ENCODE data around the gene FGFRL1.

The FGFRL1 gene

DNA sequence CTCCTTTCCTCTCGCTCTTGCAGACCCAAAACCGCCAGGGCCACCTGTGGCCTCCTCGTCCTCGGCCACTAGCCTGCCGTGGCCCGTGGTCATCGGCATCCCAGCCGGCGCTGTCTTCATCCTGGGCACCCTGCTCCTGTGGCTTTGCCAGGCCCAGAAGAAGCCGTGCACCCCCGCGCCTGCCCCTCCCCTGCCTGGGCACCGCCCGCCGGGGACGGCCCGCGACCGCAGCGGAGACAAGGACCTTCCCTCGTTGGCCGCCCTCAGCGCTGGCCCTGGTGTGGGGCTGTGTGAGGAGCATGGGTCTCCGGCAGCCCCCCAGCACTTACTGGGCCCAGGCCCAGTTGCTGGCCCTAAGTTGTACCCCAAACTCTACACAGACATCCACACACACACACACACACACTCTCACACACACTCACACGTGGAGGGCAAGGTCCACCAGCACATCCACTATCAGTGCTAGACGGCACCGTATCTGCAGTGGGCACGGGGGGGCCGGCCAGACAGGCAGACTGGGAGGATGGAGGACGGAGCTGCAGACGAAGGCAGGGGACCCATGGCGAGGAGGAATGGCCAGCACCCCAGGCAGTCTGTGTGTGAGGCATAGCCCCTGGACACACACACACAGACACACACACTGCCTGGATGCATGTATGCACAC lies 13.6 kb downstream of the FGFRL1 start:
- no peak for DNase-seq

DNA sequence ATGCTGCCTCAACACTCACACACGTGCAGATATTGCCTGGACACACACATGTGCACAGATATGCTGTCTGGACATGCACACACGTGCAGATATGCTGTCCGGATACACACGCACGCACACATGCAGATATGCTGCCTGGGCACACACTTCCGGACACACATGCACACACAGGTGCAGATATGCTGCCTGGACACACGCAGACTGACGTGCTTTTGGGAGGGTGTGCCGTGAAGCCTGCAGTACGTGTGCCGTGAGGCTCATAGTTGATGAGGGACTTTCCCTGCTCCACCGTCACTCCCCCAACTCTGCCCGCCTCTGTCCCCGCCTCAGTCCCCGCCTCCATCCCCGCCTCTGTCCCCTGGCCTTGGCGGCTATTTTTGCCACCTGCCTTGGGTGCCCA lies 14.7 kb downstream of the FGFRL1 start:
- DNase-seq = no peak

DNA sequence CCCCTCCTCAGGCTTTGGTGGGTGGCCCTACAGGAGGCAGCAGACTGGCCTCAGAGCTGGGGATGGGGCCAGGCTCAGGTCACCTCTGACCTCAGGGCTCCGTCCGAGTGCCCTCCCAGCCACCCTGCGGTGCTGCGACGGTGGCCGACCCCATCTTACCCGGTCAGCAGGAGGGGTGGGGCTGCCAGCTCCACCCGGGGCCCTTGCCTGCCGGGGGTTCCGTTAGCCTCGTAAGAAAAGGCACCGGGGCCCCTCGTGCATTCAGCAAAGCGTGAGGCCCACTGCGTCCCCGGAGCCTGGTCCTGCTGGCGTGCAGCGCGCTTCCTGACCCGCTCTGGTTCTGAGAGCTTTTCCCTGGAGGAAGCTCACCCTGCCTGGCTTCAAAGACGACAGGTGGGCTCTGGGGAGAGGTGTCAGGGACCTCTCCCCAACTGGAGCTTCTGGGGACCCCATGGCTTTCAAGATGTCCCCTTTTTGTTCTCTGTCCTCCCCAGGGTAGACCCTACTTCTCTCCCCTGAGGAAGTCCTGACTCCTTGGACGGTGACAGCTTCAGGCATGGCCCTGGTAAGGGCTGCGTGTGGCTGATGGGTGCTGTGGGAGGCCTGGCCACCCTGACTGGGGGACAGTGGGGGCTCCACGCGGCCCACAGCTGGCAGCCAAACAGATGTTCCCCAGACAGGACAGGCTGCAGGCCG lies 15.9 kb downstream of the FGFRL1 start:
- no peak for DNase-seq

DNA sequence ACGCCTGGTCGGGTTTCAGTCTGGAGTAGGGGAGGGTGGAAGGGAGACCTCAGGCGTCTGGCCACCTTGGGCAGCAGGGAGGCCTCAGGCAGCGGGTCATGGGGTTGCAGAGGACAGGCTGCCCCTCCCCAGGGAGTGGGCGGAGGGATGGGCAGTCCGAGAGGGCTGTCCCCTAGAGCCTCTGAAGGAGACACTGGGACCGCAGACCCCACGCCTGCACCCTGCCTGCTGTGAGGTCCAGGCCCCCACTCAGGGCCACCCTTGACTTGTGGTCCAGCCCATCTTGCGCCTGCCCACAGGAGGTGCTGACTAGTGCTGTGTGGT lies 16.5 kb downstream of the FGFRL1 start:
- DNase-seq = no peak

DNA sequence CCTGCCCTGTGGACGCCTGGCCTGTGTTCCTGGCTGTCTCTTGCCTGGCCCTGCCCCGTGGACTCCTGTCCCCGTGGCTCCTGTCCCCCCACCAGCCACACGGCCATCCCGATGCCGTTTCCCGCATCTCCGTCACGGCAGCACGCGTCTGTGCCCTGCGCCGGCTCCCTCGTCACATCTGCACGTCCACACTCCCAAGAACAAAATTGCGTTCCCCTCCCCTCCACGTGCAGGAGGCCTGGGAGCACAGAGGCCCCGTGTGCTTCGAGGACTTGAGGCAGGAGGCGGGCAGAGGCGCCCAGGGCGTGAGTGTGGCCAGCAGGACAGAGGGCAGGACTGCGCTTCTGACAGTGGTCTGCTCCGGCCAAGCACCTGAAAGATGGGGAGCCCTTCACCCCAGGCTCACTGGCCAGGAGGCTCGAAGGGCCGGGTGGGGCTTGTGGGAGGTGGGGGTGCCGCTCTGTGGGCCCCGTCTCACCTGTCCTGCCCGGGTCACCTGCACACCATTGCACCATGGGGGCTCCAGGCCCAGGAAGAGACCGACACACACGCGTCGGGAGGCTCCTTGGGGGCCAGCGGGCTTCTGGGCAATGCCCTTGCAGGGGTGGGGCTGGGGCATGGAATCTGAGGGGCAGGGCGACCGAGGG lies 17.3 kb downstream of the FGFRL1 start:
- no peak for DNase-seq

DNA sequence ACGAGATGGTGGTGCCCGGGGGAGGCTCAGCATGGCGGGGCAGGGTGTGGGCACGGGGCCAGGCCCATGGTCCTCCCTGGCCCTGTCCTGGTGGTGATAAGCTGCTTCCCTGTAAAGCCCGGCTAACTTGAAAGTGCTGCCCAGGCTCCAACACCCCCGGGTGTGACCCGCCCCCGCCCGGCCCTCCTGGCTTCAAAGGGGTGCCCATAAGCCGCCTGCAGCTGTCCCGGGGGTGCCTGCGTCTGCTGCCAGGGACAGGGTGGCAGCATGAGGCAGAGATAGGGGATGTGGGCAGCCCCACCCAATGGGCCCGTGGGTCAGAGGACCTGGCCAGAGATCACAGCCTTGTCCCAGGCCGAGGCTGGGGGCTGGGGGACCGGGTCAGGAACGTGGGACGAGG lies 18.1 kb downstream of the FGFRL1 start:
- DNase-seq = no peak

DNA sequence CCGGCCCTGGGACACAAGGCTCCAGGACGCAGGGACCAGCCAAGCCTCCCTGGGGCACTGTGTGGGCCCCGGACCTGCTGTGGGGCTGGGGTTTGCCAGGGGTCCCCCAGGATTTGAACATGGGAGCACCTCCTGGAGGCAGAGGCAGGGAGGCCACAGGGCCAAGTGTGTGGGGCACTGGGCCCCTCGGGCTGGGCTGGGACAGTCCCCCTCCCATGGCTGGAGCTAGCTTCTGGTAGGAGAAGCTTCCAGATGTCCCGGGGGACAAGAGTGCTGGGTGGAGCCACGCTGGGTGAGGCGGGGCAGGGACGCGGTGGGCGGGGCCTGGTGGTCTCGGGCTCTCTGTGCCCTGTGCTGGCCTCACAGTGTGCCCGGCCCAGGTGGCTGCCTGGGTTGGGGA lies 18.6 kb downstream of the FGFRL1 start:
- no peak for DNase-seq

DNA sequence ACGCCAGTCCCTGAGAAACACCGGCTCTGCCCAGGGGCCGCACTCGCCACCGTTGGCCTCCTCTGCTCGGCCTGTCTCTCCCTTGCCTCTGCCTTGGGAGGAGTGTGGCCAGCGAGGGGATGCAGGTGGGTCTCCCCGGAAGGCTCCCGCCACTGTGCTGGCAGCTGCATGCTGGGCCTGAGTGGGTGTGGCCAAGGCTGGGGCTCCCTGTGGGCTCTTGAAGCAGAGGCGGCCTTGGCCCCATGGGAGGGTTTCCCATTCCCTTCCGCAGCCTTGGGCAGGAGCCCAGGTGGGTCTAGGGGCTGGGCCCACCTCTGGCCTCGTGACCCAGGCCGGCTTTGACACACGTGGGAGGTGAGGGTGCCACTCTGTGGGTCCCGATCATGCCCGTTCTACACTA lies 19.1 kb downstream of the FGFRL1 start:
- DNase-seq = no peak

DNA sequence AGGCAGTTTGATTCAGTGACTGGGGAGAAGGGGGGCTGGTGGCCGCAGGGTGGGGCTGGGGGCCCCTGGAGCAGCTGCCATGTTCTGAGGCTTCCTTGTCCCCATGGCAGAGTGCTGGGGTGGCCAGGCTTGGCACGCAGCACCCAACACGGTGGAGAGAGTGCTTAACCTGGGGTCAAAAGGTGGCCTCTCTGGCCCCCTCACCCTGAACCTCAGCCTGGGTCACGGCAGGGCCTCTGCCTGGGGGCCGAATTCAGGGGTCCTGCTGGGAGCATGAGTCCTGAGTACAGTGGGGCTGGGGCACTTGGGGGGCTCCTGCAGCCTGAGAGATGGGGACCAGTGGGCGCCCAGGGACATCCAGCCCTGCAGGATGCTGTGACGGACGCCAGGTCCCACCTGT lies 19.9 kb downstream of the FGFRL1 start:
- DNase-seq = no peak

DNA sequence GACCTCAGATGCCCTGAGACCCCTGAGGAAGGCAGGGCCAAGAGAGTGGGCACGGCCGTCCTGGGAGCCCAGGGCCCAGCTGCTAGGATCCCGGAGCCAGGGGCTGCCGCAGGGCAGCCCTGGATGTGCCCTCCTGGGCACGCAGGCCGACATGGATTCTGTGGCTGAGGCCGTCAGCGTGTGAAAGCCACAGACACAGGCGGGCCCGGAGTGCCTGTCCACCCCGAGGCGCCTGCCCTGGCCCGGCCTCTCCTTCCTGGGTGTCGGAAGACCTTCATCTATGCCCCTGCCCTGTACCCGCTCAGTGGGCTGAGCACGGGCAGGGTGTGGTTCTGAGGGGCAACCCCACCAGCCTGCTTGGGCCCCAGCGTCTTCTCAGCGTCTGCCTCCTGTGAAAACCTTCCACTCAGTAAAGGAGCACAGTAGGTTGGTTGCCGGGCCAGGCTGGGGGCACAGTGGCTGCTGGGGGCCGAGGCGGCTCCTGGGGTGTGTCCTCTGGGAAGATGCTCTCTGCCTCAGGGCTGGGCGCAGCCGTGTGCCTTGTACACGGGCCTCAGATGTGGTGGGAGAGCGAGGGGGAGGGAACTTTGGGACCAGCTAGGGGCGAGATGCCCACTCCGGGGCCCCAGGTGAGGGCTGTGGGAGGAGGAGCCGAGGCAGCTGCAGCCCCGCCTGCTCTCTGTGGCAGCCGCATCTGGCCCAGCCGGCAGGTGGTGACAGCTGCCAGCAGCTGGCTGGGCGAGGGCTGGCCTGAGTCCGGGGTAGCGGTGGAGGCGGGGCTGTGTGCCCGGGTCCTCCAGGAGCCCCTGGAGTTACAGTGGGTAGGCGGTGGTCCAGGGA lies 20.8 kb downstream of the FGFRL1 start:
- DNase-seq = no peak

DNA sequence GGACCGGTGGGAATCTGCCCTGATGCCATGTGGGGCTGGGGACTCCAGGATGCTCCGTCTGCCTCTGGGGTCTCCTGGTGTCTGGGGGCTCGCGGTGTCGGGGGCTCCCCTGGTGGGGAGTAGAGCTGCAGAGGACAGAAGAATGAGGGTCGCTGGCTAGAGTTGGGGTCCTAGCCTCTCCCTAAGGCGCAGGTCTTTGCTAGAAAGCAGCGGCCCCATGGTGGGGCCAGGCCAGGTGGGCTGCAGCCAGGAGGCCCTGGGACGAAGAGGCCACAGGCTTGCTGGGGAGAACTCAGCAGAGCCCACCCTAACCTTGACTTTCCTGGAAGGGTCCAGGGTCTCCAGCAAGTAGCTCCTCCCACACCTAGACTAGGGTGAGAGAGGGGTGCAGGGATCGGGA lies 21.4 kb downstream of the FGFRL1 start:
- DNase-seq = no peak

DNA sequence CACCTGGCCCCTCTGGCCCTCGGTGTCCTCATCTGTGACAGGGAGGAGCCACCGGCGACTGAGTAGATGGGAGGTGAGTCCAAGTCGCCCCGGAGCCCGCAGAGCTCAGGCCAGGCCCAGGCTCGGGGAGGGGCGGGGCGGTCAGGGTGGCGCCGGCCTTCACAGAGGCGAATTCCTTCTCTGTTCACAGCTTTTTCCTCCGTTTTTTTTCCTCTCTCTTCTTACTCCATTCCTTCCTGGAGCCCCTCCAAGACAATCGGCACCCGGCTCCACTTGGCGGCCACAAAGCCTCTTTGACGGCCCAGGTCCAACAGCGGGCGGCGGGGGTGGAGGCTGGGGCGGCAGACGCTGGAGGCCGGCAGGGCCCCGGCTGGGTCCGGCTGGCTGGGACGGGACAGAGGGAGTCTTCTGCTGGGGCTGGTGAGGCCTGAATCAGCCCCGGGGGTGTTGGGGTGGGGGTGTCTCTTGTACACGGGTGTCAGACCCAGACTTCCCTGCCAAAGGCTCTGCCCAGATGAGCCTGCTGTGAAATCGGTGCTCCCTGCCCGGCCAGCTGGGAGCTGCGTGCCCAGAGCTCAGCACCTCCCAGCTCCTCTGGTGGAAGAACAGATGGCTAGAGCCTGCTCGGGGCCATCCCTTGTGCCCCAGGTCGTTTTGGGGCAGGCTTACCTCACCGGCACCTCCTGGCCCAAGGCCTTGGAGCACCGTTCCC lies 22.6 kb downstream of the FGFRL1 start:
- DNase-seq = no peak

DNA sequence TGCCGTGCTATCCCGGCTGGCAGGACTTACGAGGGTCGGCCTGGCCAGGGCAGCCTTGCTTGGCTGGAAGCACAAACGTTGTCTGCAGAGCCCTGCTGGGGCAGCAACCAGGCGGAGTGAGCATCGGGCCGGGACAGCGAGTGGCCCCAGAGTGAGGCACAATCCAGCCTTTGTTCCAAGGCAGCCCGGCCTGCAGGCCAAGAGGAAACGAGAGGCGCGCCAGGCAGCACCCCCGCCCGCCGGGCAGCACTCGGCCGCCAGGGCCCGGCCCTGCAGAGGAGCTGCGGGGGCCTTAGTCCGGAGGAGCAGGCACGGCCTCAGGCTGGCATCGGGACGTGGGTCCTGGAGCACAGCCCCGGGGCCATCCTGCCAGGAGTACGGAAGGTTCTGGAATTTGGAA lies 24.1 kb downstream of the FGFRL1 start:
- DNase-seq = no peak

DNA sequence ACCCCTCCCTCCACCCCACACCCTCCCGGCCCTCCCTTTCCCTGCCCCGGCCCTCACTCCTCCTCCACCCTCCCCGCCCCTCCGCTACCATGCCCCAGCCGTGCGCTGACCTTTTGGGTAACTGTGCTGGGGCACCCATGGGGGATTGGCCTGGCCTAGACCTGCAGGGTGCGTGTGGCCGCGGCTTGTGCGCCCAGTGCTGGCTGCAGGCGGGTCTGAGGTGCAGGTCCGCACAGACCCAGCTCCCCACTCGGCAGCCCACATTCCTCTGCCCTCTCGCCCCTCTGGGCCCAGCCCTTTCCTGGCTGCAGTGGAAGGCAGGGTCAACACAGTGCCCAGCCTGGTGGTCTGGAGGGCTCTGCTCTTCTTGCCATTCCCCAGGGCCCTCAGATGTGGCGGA lies 24.7 kb downstream of the FGFRL1 start:
- DNase-seq = no peak

DNA sequence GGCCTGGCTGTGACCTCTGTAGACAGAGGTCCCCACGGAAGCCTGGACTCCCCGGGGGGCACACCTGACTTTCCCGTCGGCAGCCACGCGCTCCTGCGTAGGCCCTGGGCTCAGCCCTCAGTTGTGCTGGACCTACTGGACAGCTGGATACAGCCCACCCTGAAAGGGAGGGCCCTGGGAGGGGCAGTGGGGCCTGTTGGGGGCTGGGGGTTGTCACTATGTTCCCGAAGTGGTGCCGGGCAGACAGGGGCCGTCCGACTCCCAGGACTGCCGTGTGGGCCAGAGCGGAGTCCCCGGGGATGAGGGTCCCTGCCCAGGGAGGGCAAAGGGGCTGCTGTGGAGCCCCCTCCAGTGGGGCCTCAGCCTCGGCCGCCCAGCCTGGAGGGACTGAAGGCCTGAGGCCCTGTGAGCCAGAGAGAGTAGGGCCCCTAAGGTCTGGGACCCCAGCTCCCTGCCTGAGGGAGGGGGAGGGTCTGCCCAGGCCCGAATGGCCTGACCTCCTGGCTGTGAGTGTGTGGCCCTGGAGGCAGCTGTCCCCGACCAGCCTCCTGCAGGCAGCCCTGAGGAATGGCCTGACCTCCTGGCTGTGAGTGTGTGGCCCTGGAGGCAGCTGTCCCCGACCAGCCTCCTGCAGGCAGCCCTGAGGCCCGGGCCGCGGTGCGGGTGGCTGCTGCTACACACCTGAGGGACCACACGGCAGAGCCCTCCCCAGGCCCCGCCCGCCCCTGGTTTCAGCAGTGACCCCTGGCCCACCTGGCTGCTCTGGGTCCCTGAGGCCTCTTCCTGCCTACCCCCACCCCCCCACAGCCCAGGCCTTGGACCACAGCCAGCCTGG lies 25.8 kb downstream of the FGFRL1 start:
- DNase-seq = no peak

DNA sequence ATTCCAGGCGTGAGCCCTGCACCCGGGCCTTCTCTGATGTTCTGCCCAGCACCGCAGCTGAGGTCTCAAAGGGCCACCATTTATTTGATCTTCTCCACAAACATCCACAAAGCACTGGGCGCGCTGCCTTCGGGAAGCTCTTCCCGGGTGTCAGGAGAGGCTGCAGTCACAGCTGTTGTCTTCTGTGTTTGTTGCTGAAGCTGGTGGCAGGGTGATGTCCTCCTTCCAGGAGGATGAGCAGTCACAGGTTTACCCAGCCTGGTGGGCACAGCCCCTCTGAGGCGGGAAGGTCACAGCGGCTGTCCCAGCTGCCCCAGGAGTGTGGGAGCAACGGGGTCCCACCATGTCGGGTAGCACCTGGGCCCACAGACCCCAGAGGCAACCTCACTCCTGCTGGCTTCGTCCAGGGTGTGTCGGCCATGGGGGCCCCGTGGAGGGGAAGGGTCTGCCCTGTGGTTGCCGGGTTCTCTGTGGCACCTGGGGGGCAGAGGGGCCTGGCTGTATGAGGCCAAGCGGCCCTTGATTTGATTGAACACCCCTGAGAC lies 27.6 kb downstream of the FGFRL1 start:
- no peak for DNase-seq

DNA sequence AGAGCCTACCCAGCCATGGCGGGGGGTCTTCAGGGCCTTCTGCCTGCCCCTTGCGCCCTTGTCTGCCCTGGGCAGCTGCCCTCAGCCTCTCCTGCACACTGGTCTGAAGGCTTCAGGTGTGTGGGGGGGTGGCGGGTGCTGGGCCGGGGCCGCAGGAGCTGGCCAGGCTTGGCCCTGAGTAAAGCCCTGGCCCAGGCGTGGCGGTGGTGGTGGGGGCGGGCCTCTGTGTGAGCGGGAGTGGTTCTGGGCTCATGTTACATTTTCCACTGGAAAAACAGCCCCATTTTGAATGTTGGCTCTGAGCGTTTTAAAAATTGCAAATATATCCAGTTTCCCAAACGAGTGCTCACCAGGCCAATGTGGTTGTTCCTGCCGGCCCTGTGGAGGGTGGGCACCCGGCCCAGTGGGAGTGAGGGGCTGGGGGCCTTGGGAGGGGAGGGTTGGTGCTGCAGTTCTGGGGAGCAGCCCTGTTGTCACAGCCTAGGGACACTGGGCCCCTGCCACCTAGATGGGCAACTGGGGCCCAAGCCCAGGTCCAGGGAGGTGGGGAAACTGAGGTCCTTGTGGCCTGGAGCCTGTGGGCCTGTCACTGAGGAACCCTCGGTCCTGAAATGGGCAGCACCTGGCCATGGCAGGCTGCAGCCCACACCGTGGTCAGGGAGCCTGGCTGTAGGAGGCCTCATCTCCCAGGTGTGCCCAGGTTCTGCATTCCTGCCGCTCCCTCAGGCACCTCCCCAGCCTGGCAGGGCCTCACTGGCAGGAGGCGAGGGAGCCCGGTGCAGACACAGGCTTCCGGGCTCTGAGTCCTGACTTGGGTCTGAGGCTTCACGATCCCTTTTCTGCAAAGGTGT lies 28.3 kb downstream of the FGFRL1 start:
- DNase-seq = no peak

DNA sequence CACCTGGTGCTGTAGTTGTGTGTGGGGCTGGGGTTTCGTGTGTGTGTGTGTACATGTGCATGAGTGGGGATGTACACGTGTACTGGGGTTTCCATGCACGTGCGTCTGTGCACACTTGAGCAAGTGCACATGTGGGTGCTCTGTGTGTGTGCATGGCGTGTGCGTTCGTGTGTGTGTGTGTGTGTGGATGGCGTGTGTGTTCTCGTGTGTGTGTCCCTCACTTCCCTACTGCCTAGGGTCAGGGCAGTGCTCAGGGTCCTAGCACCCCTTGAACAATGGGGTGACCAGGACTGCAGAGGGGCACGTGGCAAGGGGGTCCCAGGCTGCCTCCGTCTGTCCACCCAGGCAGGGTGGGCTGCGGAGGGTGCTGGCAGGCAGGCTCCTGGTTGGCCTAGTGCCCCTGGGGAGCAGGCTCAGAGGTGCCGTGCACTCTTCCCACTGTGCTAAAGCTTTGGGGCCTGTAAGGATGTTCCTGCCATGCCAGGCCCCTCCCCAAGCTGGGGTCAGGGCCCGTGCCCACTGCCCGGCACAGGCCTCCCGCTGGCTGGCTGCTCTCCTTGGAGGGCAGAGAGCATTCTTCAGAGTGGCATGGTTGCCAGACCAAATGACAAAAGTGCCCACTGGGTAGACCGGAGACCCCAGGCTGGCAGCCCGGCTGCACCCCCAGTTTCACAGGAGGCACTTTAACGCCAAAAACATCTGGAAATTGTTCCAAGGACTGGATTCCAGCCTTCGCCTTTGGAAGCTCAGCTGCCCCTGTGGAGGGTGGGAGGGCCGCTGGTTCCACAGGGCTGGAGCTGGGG lies 29.1 kb downstream of the FGFRL1 start:
- no peak for DNase-seq

DNA sequence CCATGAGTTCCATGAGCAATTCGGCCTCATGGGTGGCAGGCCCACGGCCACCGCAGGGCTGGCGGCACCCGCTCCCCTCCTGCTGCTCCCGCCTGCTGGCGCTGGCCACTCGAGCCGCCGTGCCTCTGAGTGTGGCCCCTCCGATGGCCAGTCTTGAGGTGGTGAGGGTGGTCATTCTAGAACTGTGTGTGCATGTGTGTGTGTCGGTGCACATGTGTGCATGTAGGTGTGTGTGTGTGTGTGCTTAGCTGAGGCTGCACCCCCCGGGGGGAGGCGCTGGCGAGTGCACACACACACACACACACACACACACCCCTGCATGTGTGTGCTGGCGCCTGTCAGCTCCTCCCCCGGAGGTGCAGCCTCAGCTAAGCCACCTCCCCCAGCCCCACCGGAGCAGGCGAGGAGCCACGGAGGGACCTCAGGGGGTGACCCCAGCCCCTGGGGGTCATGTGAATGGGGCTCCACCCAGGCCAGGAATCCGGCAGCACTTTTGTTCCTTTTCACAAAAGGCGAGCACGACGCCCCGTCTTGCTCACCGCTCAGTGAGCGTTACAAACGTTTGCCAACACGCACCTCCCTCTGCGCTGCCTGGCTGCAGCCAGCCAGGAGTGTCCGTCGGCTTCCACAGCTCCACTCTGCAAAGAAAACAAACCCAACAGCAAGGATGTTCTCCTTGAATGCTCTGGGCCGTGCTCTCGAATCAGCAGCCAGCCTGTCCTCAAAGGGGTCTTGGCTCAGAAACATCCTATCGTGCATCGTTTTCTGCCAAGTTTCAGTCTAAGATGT lies 29.9 kb downstream of the FGFRL1 start:
- no peak for DNase-seq
